GM12874 (cell line): ENCODE data around the gene NME1.

Experiments
- CTCF ChIP-seq: IDR thresholded peaks from 2 replicates; pipeline ENCODE4 v1.5.1; 2011; ENCODE audit warnings: low read depth, mild to moderate bottlenecking, control low read depth, low read length, moderate library complexity; ENCODE audit not compliant: insufficient read depth

The NME1 gene

GRCh38 chr17:51189162-51189561 lies 35.8 kb downstream of the NME1 start:
- no peak for TF ChIP-seq CTCF

- no peak for TF ChIP-seq CTCF
These were observed 36.3 kb downstream of the NME1 start for GRCh38 chr17:51189628-51190027.

GRCh38 chr17:51191895-51192294 lies 38.5 kb downstream of the NME1 start:
- no peak for TF ChIP-seq CTCF

GRCh38 chr17:51197754-51198153 lies 44.4 kb downstream of the NME1 start:
- TF ChIP-seq CTCF, result no peak

- TF ChIP-seq CTCF, result no peak
These were observed 46.9 kb downstream of the NME1 start for GRCh38 chr17:51200295-51200694.

GRCh38 chr17:51200846-51201245 lies 47.5 kb downstream of the NME1 start:
- TF ChIP-seq CTCF, result no peak

GRCh38 chr17:51203838-51204237 lies 50.5 kb downstream of the NME1 start:
- TF ChIP-seq CTCF, result no peak
